Panc1 (cell line): ENCODE measurements around the gene PRXL2B. TPM values are rescaled to one million over a fixed set of nuclear protein-coding genes. Genes with fewer than 3 reads are reported as not detected.

Experiments used
- ATAC-seq: fragments of 200-7000 bp; cut with Tn5 transposase; 2 replicates; pipeline ENCODE4 v1.9.1; 2020; ENCODE audit warnings: mild to moderate bottlenecking, moderate library complexity
- BruUV-seq: library from RNA; stranded (reverse); fragments of 400-500 nt; replicated peaks from 2 replicates; lab custom pipeline; 2021; lab: Mats Ljungman, UMichigan
- CTCF ChIA-PET: fragments of 300-600 bp; sonication (Branson Sonifier 250); formaldehyde crosslinking; loops from one replicate; lab custom pipeline; 2022; ENCODE audit warnings: antibody characterized with exemption; lab: Charles Lee
- POLR2A ChIA-PET: fragments of 300-600 bp; sonication (Branson Sonifier 250); formaldehyde crosslinking; loops from one replicate; lab custom pipeline; 2022; ENCODE audit warnings: antibody characterized with exemption; lab: Charles Lee
- DNase-seq: peaks from one replicate; pipeline ENCODE4 v3.0.0-alpha.2; 2010; ENCODE audit warnings: low read depth, low spot score
- H3K27ac ChIP-seq: 2 replicates; pipeline ENCODE4 v1.5.1; 2011; ENCODE audit warnings: mild to moderate bottlenecking, low read length, inconsistent platforms
- H3K27me3 ChIP-seq: fragments of 200-500 bp; sonication (Bioruptor generic); 2 replicates; pipeline ENCODE4 v1.6.0; 2014; ENCODE audit warnings: low read length, inconsistent platforms; ENCODE audit not compliant: control insufficient read depth, insufficient read depth
- H3K36me3 ChIP-seq: fragments of 200-500 bp; sonication (Bioruptor generic); 2 replicates; pipeline ENCODE4 v1.5.1; 2014; ENCODE audit warnings: inconsistent platforms, mild to moderate bottlenecking, low read length, moderate library complexity; ENCODE audit not compliant: control insufficient read depth, insufficient read depth
- H3K4me1 ChIP-seq: 2 replicates; pipeline ENCODE4 v1.5.1; 2011; ENCODE audit warnings: inconsistent platforms, mild to moderate bottlenecking, low read length, moderate library complexity; ENCODE audit not compliant: control insufficient read depth, insufficient read depth
- H3K4me3 ChIP-seq, 2 experiments: 2 replicates each; pipeline ENCODE4 v1.5.1; 2011 to 2012; ENCODE audit warnings: low read depth in 2 of 2, low read length in 2 of 2, mild to moderate bottlenecking in 2 of 2, inconsistent platforms in 1 of 2, moderate library complexity in 1 of 2
- H3K9me3 ChIP-seq: fragments of 200-500 bp; sonication (Bioruptor generic); 2 replicates; pipeline ENCODE4 v1.5.1; 2014; ENCODE audit warnings: low read depth, mild to moderate bottlenecking, inconsistent platforms, low read length, moderate library complexity; ENCODE audit not compliant: control insufficient read depth, insufficient read depth
- CTCF ChIP-seq: fragments of 450-650 bp; IDR thresholded peaks from 2 replicates; pipeline ENCODE4 v1.5.1; 2017; ENCODE audit warnings: mild to moderate bottlenecking
- POLR2AphosphoS5 ChIP-seq: IDR thresholded peaks from 2 replicates; pipeline ENCODE4 v1.6.1; 2012; ENCODE audit warnings: mild to moderate bottlenecking, low read depth, low read length, moderate library complexity
- REST ChIP-seq, 2 experiments: IDR thresholded peaks; 2 replicates each; pipeline ENCODE4 v1.6.1; 2011 to 2012; ENCODE audit warnings: low read depth in 2 of 2, control low read depth in 1 of 2, low read length in 1 of 2, mild to moderate bottlenecking in 1 of 2, moderate library complexity in 1 of 2; ENCODE audit not compliant: insufficient read depth in 1 of 2
- SIN3A ChIP-seq: IDR thresholded peaks from 2 replicates; pipeline ENCODE4 v1.6.1; 2012; ENCODE audit warnings: low read depth, mild to moderate bottlenecking, low read length, moderate library complexity, borderline replicate concordance; ENCODE audit not compliant: insufficient read depth
- TCF7L2 ChIP-seq: IDR thresholded peaks from 2 replicates; pipeline ENCODE4 v1.6.1; 2011; ENCODE audit warnings: mild to moderate bottlenecking, low read depth, low read length, inconsistent platforms
- in situ Hi-C: cut with HindIII; loops from 2 replicates; pipeline ENCODE4 v1.10.0; 2016; ENCODE audit warnings: low sequenced_read_pairs, low pct_unique_long_range_greater_than_20kb
- intact Hi-C: fragments of 100-400 bp; cut with micrococcal nuclease; formaldehyde crosslinking; loops from one replicate; pipeline ENCODE4 v1.10.0; 2022; ENCODE audit not compliant: unreplicated experiment
- total RNA-seq: library from RNA; stranded (reverse); gene quantifications from one replicate; pipeline ENCODE4 v1.2.1, GENCODE V29; 2021; ENCODE audit not compliant: unreplicated experiment

Gene PRXL2B
- total RNA-seq, 1 experiment from 2014 or later, result 17.0 TPM

- CTCF ChIA-PET, result no interaction called here
- no peaks in the 10 kb centered on the region for H3K9me3 ChIP-seq
- ATAC-seq (peak; percentile 73), DNase-seq (no peak)
- intact Hi-C loops (no loop called here), in situ Hi-C loops (no loop called here)
- no TSS peak for BruUV-seq
- TF ChIP-seq REST (IDR thresholded peaks at IDR 0.05; ENCODE audit: insufficient read depth in 1 of 2, low read depth in 2 of 2, low read length in 1 of 2), result no peak
- TF ChIP-seq SIN3A, result no peak
- TF ChIP-seq POLR2AphosphoS5, result no peak
- TF ChIP-seq CTCF, result no peak
- TF ChIP-seq TCF7L2, result no peak
- POLR2A ChIA-PET, result no interaction called here
- no peak overlapping the region for H3K27ac ChIP-seq
- H3K4me3 ChIP-seq, result no peak overlapping the region
- H3K27me3 ChIP-seq, result peaks cover 18% of the 10 kb centered on the region
- H3K4me1 ChIP-seq, result peaks cover 4% of the 10 kb centered on the region; the same call in 1 of the 2 replicates
- H3K36me3 ChIP-seq, result no peaks in the 10 kb centered on the region
Observed at GRCh38 chr1:2628191-2628932, 41.8 kb downstream of the PRXL2B start.

GRCh38 chr1:2628933-2629626, 42.5 kb downstream of the PRXL2B start:
- H3K9me3 ChIP-seq, result no peaks in the 10 kb centered on the region
- no peak overlapping the region for H3K27ac ChIP-seq
- ChIA-PET POLR2A (no interaction called here), CTCF (interaction anchor here (0.6 kb wide), 1 partner anchor 209 kb away, joined by 4 read pairs; no protein-coding TSS in a partner anchor)
- TF ChIP-seq TCF7L2, result no peak
- no peak for TF ChIP-seq POLR2AphosphoS5
- no peak for TF ChIP-seq REST (IDR thresholded peaks at IDR 0.05; ENCODE audit: insufficient read depth in 1 of 2, low read depth in 2 of 2, low read length in 1 of 2)
- TF ChIP-seq CTCF, result no peak
- TF ChIP-seq SIN3A, result no peak
- H3K4me3 ChIP-seq, result no peak overlapping the region
- peaks cover 18% of the 10 kb centered on the region for H3K27me3 ChIP-seq
- H3K4me1 ChIP-seq, result peaks cover 4% of the 10 kb centered on the region; the same call in 1 of the 2 replicates
- DNase-seq, result no peak
- no peak for ATAC-seq
- intact Hi-C loops (no loop called here), in situ Hi-C loops (no loop called here)
- H3K36me3 ChIP-seq, result no peaks in the 10 kb centered on the region
- BruUV-seq, result no TSS peak
